IMR-90 (cell line): ENCODE measurements around the gene C1orf167. TPM values are rescaled to one million over a fixed set of nuclear protein-coding genes. Genes with fewer than 3 reads are reported as not detected.

Experiments
- ATAC-seq: fragments of 200-7000 bp; cut with Tn5 transposase; 2 replicates; pipeline ENCODE4 v1.9.1; 2020; ENCODE audit warnings: low read depth, mild to moderate bottlenecking, moderate library complexity
- BruUV-seq: library from RNA; stranded (reverse); fragments of 400-500 nt; replicated peaks from 2 replicates; lab custom pipeline; 2021; lab: Mats Ljungman, UMichigan
- CTCF ChIA-PET: fragments of 300-600 bp; formaldehyde crosslinking; extraction: SDS; loops from one replicate; lab custom pipeline; 2021; ENCODE audit warnings: antibody characterized with exemption; lab: Yijun Ruan, JAX
- POLR2A ChIA-PET: fragments of 300-600 bp; sonication (Branson Sonifier 250); formaldehyde crosslinking; loops from one replicate; lab custom pipeline; 2022; ENCODE audit warnings: antibody characterized with exemption; ENCODE audit not compliant: unreplicated experiment; lab: Charles Lee
- DNase-seq: peaks from one replicate; pipeline ENCODE4 v3.0.0; 2013
- H2AFZ ChIP-seq: replicated peaks from 2 replicates; pipeline ENCODE3; 2013; ENCODE audit warnings: low read length, mild to moderate bottlenecking; ENCODE audit not compliant: poor library complexity
- H2AK5ac ChIP-seq: 2 replicates; pipeline ENCODE4 v1.6.1; 2013; ENCODE audit warnings: low read depth, low read length, inconsistent platforms
- H2AK9ac ChIP-seq: replicated peaks from 2 replicates; pipeline ENCODE3; 2013; ENCODE audit warnings: mild to moderate bottlenecking, low read depth, low read length, moderate library complexity; ENCODE audit not compliant: poor library complexity
- H2BK120ac ChIP-seq: 2 replicates; pipeline ENCODE4 v1.6.1; 2013; ENCODE audit warnings: low read depth, low read length, inconsistent platforms
- H2BK15ac ChIP-seq: 3 replicates; pipeline ENCODE4 v1.6.1; 2013; ENCODE audit warnings: low read depth, low read length, inconsistent platforms
- H2BK20ac ChIP-seq: 2 replicates; pipeline ENCODE4 v1.6.1; 2013; ENCODE audit warnings: low read depth, mild to moderate bottlenecking, inconsistent platforms, low read length, moderate library complexity
- H2BK5ac ChIP-seq: 2 replicates; pipeline ENCODE4 v1.6.1; 2013; ENCODE audit warnings: mild to moderate bottlenecking, low read depth, low read length, inconsistent platforms; ENCODE audit not compliant: poor library complexity, severe bottlenecking
- H3K14ac ChIP-seq: replicated peaks from 2 replicates; pipeline ENCODE4 v1.6.1; 2013; ENCODE audit warnings: low read depth, low read length, inconsistent platforms
- H3K18ac ChIP-seq: 2 replicates; pipeline ENCODE4 v1.6.1; 2013; ENCODE audit warnings: low read depth, low read length, control low read depth
- H3K23ac ChIP-seq: 2 replicates; pipeline ENCODE4 v1.6.1; 2013; ENCODE audit warnings: low read depth, low read length, inconsistent platforms
- H3K27ac ChIP-seq: 2 replicates; pipeline ENCODE4 v1.5.1; 2013; ENCODE audit warnings: mild to moderate bottlenecking, control low read depth, low read length; ENCODE audit not compliant: insufficient read depth
- H3K27me3 ChIP-seq: 2 replicates; pipeline ENCODE4 v1.6.1; 2013; ENCODE audit warnings: low read length; ENCODE audit not compliant: control insufficient read depth, insufficient read depth
- H3K36me3 ChIP-seq: 2 replicates; pipeline ENCODE4 v1.6.1; 2013; ENCODE audit warnings: low read length, mixed read lengths; ENCODE audit not compliant: control insufficient read depth, insufficient read depth
- H3K4ac ChIP-seq: 2 replicates; pipeline ENCODE4 v1.6.1; 2013; ENCODE audit warnings: low read depth, low read length, inconsistent platforms
- H3K4me1 ChIP-seq: 2 replicates; pipeline ENCODE4 v1.6.1; 2013; ENCODE audit warnings: low read length, mixed read lengths; ENCODE audit not compliant: control insufficient read depth, insufficient read depth
- H3K4me2 ChIP-seq: 2 replicates; pipeline ENCODE4 v1.6.1; 2013; ENCODE audit warnings: low read depth, mild to moderate bottlenecking, control low read depth, low read length, moderate library complexity
- H3K4me3 ChIP-seq: 2 replicates; pipeline ENCODE4 v1.5.1; 2013; ENCODE audit warnings: low read depth, mild to moderate bottlenecking, control low read depth, low read length, moderate library complexity; ENCODE audit not compliant: insufficient read depth
- H3K56ac ChIP-seq: 2 replicates; pipeline ENCODE4 v1.6.1; 2013; ENCODE audit warnings: low read length, inconsistent platforms; ENCODE audit not compliant: insufficient read depth; ENCODE audit errors: extremely low read depth
- H3K79me1 ChIP-seq, 2 experiments: 2 replicates each; pipeline ENCODE4 v1.6.1; 2013; ENCODE audit warnings: low read length in 2 of 2, inconsistent platforms in 1 of 2, low read depth in 1 of 2
- H3K9ac ChIP-seq: 2 replicates; pipeline ENCODE4 v1.6.1; 2013; ENCODE audit warnings: low read depth, low read length, control low read depth
- H3K9me1 ChIP-seq: 2 replicates; pipeline ENCODE4 v1.6.1; 2013; ENCODE audit warnings: low read length, inconsistent platforms; ENCODE audit not compliant: insufficient read depth
- H3K9me3 ChIP-seq: 2 replicates; pipeline ENCODE4 v1.6.1; 2013; ENCODE audit warnings: low read length; ENCODE audit not compliant: control insufficient read depth, insufficient read depth
- H4K20me1 ChIP-seq: 2 replicates; pipeline ENCODE4 v1.6.1; 2013; ENCODE audit warnings: low read length, inconsistent platforms; ENCODE audit not compliant: insufficient read depth
- H4K5ac ChIP-seq: 2 replicates; pipeline ENCODE4 v1.6.1; 2013; ENCODE audit warnings: mild to moderate bottlenecking, low read depth, low read length, control low read depth
- H4K8ac ChIP-seq, 2 experiments: 2 replicates each; pipeline ENCODE4 v1.6.1; 2013; ENCODE audit warnings: low read depth in 2 of 2, low read length in 2 of 2, control low read depth in 1 of 2, inconsistent platforms in 1 of 2
- H4K91ac ChIP-seq: 2 replicates; pipeline ENCODE4 v1.6.1; 2013; ENCODE audit warnings: low read depth, low read length, inconsistent platforms; ENCODE audit not compliant: insufficient read depth
- BHLHE40 ChIP-seq: fragments of 150-350 bp; IDR thresholded peaks from 2 replicates; pipeline ENCODE4 v1.6.1; 2016; ENCODE audit warnings: mild to moderate bottlenecking, low read depth, low read length
- SMC3 ChIP-seq: fragments of 150-350 bp; IDR thresholded peaks from 2 replicates; pipeline ENCODE4 v1.6.1; 2016; ENCODE audit warnings: low read depth, mild to moderate bottlenecking, antibody characterized with exemption, low read length, moderate library complexity
- WGBS, 2 experiments: methylation state at CpG; one replicate each; pipeline versions ENCODE4 v1.1.5 to v1.1.7; 2013; ENCODE audit warnings: missing lambda C conversion rate in 2 of 2; ENCODE audit not compliant: insufficient read length in 1 of 2; ENCODE audit errors: extremely low coverage in 2 of 2; 5-methylcytosine and 5-hydroxymethylcytosine counted together
- dilution Hi-C: fragments of 300-500 bp; cut with HindIII; formaldehyde crosslinking; loops from one replicate; pipeline ENCODE4 v1.14.3; 2018; ENCODE audit warnings: low sequenced_read_pairs; ENCODE audit not compliant: unreplicated experiment
- in situ Hi-C: fragments of 300-500 bp; cut with MboI; formaldehyde crosslinking; loops from 3 replicates; pipeline ENCODE4 v1.14.3; 2019; ENCODE audit warnings: low sequenced_read_pairs, inconsistent platforms, mixed read lengths
- intact Hi-C: fragments of 100-400 bp; cut with micrococcal nuclease; formaldehyde crosslinking; loops from 2 replicates; pipeline ENCODE4 v1.10.0; 2022
- polyA plus RNA-seq, 3 experiments: library from polyadenylated mRNA; depleted of rRNA; stranded (reverse); fragments of >200 nt; gene quantifications; 2 replicates each; pipeline ENCODE4 v1.2.3, GENCODE V29; 2012; ENCODE audit warnings: low replicate concordance in 1 of 3
- total RNA-seq: library from RNA; depleted of rRNA; stranded (reverse); fragments of >200 nt; gene quantifications from 2 replicates; pipeline ENCODE4 v1.2.3, GENCODE V29; 2012

C1orf167 gene
- total and polyA plus RNA-seq, 2 of the 4 experiments (the other 2 are of a cell fraction) = under 0.01 to 0.15 TPM

DNA sequence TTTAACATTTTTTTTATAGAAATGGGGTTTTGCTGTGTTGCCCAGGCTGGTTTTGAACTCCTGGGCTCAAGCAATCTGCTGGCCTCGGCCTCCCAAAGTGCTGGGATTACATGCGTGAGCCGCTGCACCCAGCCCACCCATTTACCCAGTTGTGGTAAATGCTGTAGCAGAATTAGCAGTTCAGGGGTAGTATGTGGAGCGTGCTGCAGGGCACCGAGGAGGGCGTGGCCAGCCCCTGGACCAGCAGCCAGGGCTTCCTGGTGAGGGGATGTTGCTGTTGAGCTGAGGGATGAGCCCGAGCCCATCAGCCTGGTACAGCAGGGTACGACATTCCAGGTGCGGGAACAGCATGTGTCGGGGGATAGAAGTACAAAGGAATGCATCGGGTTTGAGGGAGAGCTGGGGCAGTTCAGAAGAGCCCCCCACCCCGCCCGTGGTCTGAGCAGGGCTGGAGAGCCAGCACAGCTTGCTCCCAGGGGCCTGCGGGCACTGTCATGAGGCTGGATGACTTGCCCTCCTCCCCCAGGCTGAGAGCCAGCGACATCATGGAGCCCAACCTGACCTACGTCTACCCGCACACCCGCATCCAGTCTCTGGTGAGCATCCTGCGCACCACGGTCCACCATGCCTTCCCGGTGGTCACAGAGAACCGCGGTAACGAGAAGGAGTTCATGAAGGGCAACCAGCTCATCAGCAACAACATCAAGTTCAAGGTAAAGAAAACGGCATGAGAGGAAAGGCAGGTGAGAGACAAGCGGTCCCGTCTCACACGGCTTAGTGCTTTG lies 73.6 kb downstream of the C1orf167 start (continued):
- no peak for TF ChIP-seq BHLHE40

- no peak overlapping the region for H4K5ac ChIP-seq
- no peak overlapping the region for H3K27ac ChIP-seq
- no peak overlapping the region for H2AK5ac ChIP-seq
- H2AK9ac ChIP-seq = no peak overlapping the region
- no peak overlapping the region for H3K4me2 ChIP-seq
- H3K4me1 ChIP-seq = peaks cover under 1% of the 10 kb centered on the region; the same call in 1 of the 2 replicates
- H3K56ac ChIP-seq = no peak overlapping the region
- peaks cover 0 to 4% of the 10 kb centered on the region in 2 experiments; a peak in 2 of 4 replicates for H3K79me1 ChIP-seq
- no peak overlapping the region for H2BK5ac ChIP-seq
- no peak overlapping the region for H3K4me3 ChIP-seq
- H4K20me1 ChIP-seq = peaks cover 10% of the 10 kb centered on the region; the same call in 1 of the 2 replicates
- CTCF ChIA-PET = interaction anchor here (0.5 kb wide), 1 partner anchor 94 kb away, joined by 3 read pairs; no protein-coding TSS in a partner anchor
- no peaks in the 10 kb centered on the region for H3K27me3 ChIP-seq
- intact Hi-C loops (no loop called here), in situ Hi-C loops (no loop called here), dilution Hi-C loops (no loop called here)
- no peaks in the 10 kb centered on the region for H3K9me1 ChIP-seq
- H3K23ac ChIP-seq = no peak overlapping the region
- no peaks in the 10 kb centered on the region for H3K9me3 ChIP-seq
- DNase-seq (no peak), ATAC-seq (no peak)
- no peak overlapping the region for H4K8ac ChIP-seq
- peaks cover 86% of the 10 kb centered on the region for H3K36me3 ChIP-seq
- POLR2A ChIA-PET = no interaction called here
- no peak overlapping the region for H4K91ac ChIP-seq
- no peak overlapping the region for H3K18ac ChIP-seq
- no TSS peak for BruUV-seq
- no peak for TF ChIP-seq SMC3
- no peak overlapping the region for H3K9ac ChIP-seq
- H3K4ac ChIP-seq = no peak overlapping the region
- no peak overlapping the region for H2BK20ac ChIP-seq
- no peak overlapping the region for H2BK15ac ChIP-seq
- no peak overlapping the region for H3K14ac ChIP-seq
- no peak overlapping the region for H2AFZ ChIP-seq
- no peak overlapping the region for H2BK120ac ChIP-seq
- WGBS, 2 experiments = 90% methylated on average over 17 of the region's 36 CpGs; no CpG with 5 or more reads in 1 of the 2 experiments
Measured at GRCh38 chr1:11836955-11837766, 75.2 kb downstream of the C1orf167 start.
